NCI-H524 treated with DMSO at 0.1 percent for 48 hours (cell line): Measurements from ENCODE around the gene UBTFL1.
"Not testable (repeated sequence)": the region's sequence is repeated elsewhere in the genome, so short reads cannot be mapped to it uniquely, and the experiment has no call there.

Source experiments
- DNase-seq: peaks from one replicate; lab custom pipeline; 2025; lab: John Stamatoyannopoulos, UW

The UBTFL1 gene, protein sequence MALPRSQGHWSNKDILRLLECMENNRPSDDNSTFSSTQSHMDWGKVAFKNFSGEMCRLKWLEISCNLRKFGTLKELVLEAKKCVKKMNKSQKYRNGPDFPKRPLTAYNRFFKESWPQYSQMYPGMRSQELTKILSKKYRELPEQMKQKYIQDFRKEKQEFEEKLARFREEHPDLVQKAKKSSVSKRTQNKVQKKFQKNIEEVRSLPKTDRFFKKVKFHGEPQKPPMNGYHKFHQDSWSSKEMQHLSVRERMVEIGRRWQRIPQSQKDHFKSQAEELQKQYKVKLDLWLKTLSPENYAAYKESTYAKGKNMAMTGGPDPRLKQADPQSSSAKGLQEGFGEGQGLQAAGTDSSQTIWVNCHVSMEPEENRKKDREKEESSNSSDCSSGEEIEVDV

GRCh38 chr11:90085650-90086049 is at the start of gene UBTFL1:
TSS of gene UBTFL1 (plus strand) at chr11:90085950. CDS start at chr11:90085950, 0 bp downstream.
- not testable (repeated sequence) for DNase-seq

DNA sequence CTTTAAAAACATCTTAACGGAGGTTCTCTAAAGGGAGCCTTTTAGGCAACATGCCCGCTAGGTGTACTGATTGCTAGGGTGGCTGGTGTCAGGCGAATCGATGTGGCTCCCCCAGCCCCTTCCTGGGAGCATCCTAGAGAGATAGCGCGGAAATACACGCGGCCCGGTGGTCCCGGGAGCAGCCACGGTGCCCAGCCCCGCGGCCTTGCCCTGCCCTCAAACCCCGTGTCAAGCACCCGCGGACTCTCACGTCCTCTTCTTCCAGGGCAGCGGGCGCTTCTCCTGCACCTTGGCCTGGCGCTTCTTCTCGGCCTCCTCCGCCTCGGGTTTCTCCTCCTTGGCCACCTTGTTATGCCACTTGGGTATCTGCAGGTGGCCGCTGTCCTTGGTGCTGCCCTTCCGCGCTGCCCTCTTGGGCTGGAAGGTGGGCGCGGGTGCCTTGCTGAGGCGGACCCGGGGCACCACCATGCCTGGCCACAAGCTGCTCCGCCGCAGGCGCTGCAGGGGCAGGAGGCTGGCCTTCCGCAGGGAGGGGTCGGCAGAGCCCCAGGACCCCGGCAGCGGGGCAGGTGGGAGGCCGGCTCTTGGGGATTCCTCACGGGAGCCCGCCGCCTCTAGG is 34.0 kb upstream of the UBTFL1 start:
- not testable (repeated sequence) for DNase-seq

GRCh38 chr11:90052311-90052710 is 33.4 kb upstream of the UBTFL1 start:
- not testable (repeated sequence) for DNase-seq

DNA sequence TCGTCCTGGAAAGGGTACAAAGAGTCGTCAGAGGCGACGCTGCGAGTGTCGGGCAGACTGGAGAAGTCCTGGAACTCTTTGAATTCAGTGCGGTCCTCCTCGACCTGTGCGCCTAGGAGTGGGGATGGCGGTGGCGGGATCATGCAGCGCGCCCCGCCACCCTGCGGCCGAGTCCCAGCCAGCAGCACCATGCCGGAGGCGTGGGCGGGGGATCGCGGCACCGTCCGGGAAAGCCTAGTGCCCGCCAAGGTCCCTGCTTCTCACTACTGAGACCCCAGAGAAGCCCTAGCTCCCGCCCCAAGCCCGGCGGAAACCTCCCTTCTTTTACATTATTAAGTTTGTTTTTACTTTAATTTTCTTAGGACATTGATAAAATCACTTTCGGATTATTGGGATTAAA is 32.2 kb upstream of the UBTFL1 start:
- not testable (repeated sequence) for DNase-seq

DNA sequence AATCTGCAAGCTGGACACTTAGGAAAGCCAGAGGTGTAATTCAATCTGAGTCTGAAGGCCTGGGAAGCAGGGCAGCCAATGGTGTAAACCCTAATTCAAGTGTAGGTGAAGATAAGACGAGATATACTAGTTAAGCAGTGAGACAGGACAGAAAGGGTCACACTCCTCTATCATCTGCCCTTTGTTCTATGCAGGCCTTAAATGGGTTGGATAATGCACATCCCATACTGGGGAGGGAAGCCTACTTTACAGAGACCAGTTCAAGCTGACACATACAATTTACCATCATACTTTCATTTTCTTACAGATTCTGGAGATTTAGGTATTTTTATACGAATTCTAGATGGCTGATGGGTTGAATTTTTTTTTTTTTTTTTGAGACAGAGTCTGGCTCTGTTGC is 3.0 kb downstream of the UBTFL1 start:
- DNase-seq, result not testable (repeated sequence)

DNA sequence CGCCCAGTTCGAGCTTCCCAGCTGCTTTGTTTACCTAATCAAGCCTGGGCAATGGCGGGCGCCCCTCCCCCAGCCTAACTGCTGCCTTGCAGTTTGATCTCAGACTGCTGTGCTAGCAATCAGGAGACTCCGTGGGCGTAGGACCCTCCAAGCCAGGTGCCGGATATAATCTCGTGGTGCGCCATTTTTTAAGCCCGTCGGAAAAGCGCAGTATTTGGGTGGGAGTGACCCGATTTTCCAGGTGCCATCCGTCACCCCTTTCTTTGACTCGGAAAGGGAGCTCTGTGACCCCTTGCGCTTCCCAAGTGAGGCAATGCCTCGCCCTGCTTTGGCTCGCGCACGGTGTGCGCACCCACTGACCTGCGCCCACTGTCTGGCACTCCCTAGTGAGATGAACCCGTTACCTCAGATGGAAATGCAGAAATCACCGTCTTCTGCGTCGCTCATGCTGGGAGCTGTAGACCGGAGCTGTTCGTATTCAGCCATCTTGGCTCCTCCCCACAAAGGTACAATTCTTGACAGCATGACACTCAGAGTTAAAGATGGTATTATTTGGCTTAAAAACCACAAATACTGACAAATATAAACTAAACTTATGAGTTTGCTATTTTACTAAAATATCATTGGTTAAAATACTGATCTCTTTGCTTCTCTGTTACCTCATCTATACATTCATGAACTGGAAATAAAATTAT is 9.6 kb downstream of the UBTFL1 start:
- DNase-seq, result not testable (repeated sequence)

DNA sequence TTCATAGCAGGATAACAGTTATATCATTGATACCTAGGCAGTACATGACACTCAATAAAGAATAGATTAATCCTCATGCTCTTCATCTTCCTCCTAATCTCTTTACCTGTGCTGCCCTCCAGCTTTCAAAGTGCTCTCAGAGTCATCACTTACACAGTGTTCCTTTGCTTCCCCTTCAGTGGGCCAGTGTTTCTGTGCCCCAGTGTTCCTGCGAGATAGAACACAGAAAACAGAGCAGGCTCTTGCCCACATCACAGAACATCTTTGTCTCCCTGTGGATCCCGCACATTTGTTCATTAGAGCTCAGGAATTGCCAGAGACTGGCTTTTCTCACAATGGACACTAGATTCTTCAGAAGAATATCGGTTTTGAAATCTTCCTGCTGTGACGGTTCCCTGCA is 12.5 kb downstream of the UBTFL1 start:
- not testable (repeated sequence) for DNase-seq

GRCh38 chr11:90100431-90100830 is 14.7 kb downstream of the UBTFL1 start:
- no peak for DNase-seq

DNA sequence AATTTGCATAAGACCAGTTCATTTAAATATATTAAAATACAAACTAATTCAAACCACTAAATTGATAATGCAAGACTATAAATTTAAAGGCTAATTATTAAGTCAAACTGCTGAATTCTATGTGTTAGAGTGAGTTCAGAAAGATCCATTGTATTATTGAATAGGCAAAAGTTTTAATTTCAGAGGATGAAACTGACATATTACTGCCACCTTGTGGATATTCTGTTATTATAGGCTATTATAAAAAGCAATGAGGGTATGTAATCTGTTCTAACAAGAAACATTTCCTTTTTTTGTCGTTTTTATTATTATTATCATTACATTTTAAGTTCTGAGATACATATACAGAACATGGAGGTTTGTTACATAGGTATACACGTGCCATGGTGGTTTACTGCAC is 27.8 kb downstream of the UBTFL1 start:
- DNase-seq, result no peak

GRCh38 chr11:90120191-90120590 is 34.4 kb downstream of the UBTFL1 start:
- DNase-seq, result no peak

GRCh38 chr11:90124371-90124770 is 38.6 kb downstream of the UBTFL1 start:
- DNase-seq, result no peak

- no peak for DNase-seq
Observed at GRCh38 chr11:90124946-90125345, 39.2 kb downstream of the UBTFL1 start.

DNA sequence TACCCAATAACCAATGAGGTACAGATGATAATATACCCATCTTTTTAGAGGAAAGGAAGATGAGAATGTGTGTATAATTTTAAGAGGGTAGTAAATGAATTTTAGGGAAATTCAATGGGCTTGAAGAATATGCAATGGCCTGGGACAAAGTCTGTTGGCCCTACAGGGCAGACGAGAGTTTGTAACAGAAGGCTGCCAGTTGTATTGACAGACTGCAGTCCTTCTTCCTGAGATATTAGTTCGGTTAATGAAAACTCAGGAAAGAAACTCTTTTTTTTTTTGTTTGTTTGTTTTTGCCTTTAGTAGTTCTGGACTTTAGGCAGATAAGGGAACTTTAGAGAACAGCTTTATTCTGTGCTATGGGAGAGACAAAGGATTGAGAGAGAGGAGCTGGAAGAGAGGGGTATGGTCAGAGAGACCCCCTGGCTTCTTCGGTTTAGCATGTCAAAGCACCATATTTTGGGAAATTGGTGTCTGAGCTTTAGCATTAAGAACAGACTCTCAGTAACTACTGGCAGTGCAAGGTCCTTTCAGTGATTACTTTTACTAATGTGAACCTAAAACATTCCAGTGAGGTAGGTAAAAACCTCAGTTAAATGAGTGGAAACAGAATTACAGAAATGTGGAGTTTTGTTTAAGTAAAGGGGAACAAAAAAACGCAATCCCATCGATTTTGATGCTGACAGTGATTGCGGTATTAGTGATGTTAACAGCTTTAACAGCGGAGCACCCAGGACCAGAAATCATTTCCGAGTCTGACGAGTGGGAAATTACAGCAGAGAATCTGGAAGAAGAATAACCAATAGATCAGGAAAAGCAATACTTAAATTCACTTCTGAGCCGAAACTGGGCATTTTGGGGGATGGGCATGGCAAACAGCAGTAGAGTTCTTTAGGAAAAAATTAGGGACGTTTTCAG is 48.1 kb downstream of the UBTFL1 start:
- no peak for DNase-seq

GRCh38 chr11:90134478-90135003 is 48.8 kb downstream of the UBTFL1 start, which contains the start of gene NAALAD2:
TSS of gene NAALAD2 (plus strand) at chr11:90134663. CDS start at chr11:90134759, 96 bp downstream.
- DNase-seq, result no peak

DNA sequence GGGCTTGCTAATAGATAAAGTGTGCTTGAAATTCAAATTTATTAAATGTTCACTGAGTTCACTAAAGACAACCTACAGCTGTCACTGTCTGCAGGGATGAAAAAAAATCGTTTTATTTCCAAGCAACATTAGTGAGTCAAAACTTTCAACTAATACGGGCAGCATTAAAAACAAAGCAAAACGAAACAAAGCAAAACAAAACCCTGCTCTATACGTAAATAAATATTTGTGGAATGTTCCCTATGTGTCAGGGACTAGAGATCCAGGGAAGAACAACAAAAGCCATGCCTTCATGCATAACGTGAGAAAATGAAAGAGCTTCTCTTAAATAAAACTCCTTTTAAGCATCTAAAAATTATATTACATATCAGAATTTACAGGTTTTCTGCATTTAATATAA is 49.3 kb downstream of the UBTFL1 start:
- DNase-seq, result no peak
